ENCODE data around the gene ANO1.

DNA sequence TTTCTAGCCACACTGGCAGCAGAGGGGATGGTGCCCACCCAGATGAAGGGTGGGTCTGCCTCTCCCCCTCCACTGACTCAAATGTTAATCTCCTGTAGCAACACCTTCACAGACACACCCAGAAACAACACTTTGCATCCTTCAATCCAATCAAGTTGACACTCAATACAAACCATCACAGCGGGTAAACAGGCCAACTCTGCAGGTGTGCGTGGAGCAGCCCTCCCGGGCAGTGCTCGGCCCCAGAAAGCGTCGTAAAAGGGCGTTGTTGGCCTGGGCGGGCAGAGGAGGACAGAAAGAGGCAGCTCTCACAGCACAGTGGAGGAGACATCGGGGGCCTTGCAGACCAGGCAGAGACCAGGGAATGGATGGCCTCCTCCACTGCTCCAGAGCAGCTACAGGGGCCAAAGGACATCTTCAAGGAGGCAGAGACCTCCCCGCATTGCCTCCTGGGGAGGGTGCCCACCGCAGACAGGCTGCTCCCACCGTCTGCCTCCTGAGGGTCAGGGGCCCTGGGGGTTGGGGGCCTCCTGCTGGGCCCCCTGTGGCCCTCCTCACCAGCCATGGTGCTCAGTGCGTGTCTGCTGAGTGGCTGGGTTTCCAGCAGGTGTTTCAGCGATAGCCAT, 68.9 kb downstream of the ANO1 start:
- TF ChIP-seq CTCF (IDR thresholded peaks at IDR 0.05), result no peak
- no peak for TF ChIP-seq POLR2A (IDR thresholded peaks at IDR 0.05)
